Measurements from ENCODE around the gene PLD1.

DNA sequence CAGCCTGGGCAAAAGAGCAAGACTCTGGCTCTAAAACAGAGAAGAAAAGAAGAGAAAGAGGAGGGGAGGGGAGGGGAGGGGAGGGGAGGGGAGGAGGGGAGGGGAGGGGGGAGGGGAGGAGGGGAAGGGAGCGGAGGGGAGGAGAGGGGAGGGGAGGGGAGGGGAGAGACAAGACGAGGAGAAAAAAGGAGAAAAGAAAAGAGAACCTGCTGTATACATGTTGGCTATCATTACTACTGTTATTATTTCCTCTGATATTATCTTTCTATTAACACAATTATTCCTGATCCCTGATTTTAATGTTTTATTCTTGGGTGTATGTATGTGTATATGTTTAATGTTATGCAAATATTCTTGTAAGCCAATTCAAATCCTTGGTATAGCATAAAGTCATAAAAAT, 46.9 kb downstream of the PLD1 start:
- TF ChIP-seq EZH2 (IDR thresholded peaks at IDR 0.05; ENCODE audit: low read depth, low read length, severe bottlenecking), result no peak
- TF ChIP-seq, protein P1, sequence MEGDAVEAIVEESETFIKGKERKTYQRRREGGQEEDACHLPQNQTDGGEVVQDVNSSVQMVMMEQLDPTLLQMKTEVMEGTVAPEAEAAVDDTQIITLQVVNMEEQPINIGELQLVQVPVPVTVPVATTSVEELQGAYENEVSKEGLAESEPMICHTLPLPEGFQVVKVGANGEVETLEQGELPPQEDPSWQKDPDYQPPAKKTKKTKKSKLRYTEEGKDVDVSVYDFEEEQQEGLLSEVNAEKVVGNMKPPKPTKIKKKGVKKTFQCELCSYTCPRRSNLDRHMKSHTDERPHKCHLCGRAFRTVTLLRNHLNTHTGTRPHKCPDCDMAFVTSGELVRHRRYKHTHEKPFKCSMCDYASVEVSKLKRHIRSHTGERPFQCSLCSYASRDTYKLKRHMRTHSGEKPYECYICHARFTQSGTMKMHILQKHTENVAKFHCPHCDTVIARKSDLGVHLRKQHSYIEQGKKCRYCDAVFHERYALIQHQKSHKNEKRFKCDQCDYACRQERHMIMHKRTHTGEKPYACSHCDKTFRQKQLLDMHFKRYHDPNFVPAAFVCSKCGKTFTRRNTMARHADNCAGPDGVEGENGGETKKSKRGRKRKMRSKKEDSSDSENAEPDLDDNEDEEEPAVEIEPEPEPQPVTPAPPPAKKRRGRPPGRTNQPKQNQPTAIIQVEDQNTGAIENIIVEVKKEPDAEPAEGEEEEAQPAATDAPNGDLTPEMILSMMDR (IDR thresholded peaks at IDR 0.05; ENCODE audit: control extremely low read depth in 1 of 3, insufficient read depth in 1 of 3, low read depth in 1 of 3, low read length in 3 of 3), result no peak
- no peak for TF ChIP-seq POLR2AphosphoS5 (IDR thresholded peaks at IDR 0.05; ENCODE audit: low read depth, low read length)
- no peak for TF ChIP-seq CHD1 (IDR thresholded peaks at IDR 0.05; ENCODE audit: low read depth, low read length)
- TF ChIP-seq RFX5 (IDR thresholded peaks at IDR 0.05; ENCODE audit: borderline replicate concordance, low read depth, low read length), result no peak
- no peak for TF ChIP-seq GABPA (IDR thresholded peaks at IDR 0.05; ENCODE audit: borderline replicate concordance, insufficient read depth, low read length)
- no peak for TF ChIP-seq CBX5 (IDR thresholded peaks at IDR 0.05; ENCODE audit: low read depth, low read length)
- no peak for TF ChIP-seq POLR2A (IDR thresholded peaks at IDR 0.05; ENCODE audit: control extremely low read depth in 1 of 2, low read depth in 2 of 2, low read length in 2 of 2)

Data from H1 (cell line).